Measurements from ENCODE around the gene LITAFD. TPM values are rescaled to one million over a fixed set of nuclear protein-coding genes. Genes with fewer than 3 reads are reported as not detected.

LITAFD gene
- polyA plus RNA-seq, 1 of the 3 experiments (the other 2 are of a cell fraction), result not detected

DNA sequence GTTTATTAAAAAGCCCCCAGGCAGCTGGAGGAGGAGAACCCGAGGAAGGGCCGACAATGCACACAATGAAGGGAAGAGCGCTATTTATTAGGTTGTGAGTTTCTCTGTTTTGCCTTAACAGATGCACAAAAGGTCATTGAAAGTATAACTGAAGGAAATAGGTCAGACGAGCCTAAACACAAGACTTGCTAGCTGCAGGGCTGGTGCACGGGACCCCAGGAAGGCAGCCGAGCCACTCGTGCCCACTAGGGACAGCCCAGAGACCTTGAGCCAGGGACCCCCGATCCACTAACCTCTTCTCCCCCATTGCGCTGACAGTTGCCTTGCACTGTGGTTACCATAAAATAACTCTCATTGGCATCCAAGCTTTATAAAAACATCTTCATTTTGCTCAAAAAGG, 11.3 kb downstream of the LITAFD start:
- CTCF ChIA-PET, result interaction anchor here (0.7 to 3.0 kb wide), 6 partner anchors 12 to 321 kb away, joined by 3 to 7 read pairs (median 4); no protein-coding TSS in a partner anchor
- no peak for DNase-seq
- no peak overlapping the region for H2AFZ ChIP-seq (ENCODE audit: low read depth)
- no peaks in the 10 kb centered on the region for H3K9me3 ChIP-seq
- 89% methylated on average over 9 of the region's 9 CpGs for WGBS (ENCODE audit: low lambda C conversion rate)
- TF ChIP-seq, protein P1, sequence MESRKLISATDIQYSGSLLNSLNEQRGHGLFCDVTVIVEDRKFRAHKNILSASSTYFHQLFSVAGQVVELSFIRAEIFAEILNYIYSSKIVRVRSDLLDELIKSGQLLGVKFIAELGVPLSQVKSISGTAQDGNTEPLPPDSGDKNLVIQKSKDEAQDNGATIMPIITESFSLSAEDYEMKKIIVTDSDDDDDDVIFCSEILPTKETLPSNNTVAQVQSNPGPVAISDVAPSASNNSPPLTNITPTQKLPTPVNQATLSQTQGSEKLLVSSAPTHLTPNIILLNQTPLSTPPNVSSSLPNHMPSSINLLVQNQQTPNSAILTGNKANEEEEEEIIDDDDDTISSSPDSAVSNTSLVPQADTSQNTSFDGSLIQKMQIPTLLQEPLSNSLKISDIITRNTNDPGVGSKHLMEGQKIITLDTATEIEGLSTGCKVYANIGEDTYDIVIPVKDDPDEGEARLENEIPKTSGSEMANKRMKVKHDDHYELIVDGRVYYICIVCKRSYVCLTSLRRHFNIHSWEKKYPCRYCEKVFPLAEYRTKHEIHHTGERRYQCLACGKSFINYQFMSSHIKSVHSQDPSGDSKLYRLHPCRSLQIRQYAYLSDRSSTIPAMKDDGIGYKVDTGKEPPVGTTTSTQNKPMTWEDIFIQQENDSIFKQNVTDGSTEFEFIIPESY (IDR thresholded peaks at IDR 0.05; ENCODE audit: borderline replicate concordance, low read depth), result no peak
- no peak for TF ChIP-seq GATA2 (CRISPR knock-in tag; IDR thresholded peaks at IDR 0.05)
- TF ChIP-seq ELF1 (IDR thresholded peaks at IDR 0.05), result no peak
- TF ChIP-seq RCOR1 (IDR thresholded peaks at IDR 0.05; ENCODE audit: low read length), result no peak
- TF ChIP-seq, protein P2, sequence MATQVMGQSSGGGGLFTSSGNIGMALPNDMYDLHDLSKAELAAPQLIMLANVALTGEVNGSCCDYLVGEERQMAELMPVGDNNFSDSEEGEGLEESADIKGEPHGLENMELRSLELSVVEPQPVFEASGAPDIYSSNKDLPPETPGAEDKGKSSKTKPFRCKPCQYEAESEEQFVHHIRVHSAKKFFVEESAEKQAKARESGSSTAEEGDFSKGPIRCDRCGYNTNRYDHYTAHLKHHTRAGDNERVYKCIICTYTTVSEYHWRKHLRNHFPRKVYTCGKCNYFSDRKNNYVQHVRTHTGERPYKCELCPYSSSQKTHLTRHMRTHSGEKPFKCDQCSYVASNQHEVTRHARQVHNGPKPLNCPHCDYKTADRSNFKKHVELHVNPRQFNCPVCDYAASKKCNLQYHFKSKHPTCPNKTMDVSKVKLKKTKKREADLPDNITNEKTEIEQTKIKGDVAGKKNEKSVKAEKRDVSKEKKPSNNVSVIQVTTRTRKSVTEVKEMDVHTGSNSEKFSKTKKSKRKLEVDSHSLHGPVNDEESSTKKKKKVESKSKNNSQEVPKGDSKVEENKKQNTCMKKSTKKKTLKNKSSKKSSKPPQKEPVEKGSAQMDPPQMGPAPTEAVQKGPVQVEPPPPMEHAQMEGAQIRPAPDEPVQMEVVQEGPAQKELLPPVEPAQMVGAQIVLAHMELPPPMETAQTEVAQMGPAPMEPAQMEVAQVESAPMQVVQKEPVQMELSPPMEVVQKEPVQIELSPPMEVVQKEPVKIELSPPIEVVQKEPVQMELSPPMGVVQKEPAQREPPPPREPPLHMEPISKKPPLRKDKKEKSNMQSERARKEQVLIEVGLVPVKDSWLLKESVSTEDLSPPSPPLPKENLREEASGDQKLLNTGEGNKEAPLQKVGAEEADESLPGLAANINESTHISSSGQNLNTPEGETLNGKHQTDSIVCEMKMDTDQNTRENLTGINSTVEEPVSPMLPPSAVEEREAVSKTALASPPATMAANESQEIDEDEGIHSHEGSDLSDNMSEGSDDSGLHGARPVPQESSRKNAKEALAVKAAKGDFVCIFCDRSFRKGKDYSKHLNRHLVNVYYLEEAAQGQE (IDR thresholded peaks at IDR 0.05; ENCODE audit: low read depth, low read length), result no peak
- TF ChIP-seq MXI1 (IDR thresholded peaks at IDR 0.05; ENCODE audit: low read depth, low read length), result no peak
- TF ChIP-seq, protein P3, sequence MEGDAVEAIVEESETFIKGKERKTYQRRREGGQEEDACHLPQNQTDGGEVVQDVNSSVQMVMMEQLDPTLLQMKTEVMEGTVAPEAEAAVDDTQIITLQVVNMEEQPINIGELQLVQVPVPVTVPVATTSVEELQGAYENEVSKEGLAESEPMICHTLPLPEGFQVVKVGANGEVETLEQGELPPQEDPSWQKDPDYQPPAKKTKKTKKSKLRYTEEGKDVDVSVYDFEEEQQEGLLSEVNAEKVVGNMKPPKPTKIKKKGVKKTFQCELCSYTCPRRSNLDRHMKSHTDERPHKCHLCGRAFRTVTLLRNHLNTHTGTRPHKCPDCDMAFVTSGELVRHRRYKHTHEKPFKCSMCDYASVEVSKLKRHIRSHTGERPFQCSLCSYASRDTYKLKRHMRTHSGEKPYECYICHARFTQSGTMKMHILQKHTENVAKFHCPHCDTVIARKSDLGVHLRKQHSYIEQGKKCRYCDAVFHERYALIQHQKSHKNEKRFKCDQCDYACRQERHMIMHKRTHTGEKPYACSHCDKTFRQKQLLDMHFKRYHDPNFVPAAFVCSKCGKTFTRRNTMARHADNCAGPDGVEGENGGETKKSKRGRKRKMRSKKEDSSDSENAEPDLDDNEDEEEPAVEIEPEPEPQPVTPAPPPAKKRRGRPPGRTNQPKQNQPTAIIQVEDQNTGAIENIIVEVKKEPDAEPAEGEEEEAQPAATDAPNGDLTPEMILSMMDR (IDR thresholded peaks at IDR 0.05), result no peak
- TF ChIP-seq JUND (IDR thresholded peaks at IDR 0.05), result no peak
- no peak for TF ChIP-seq SMC3 (IDR thresholded peaks at IDR 0.05; ENCODE audit: low read depth, low read length)
- no peak for TF ChIP-seq TAF1 (IDR thresholded peaks at IDR 0.05; ENCODE audit: borderline replicate concordance, low read depth, low read length)
- TF ChIP-seq CHD2 (IDR thresholded peaks at IDR 0.05; ENCODE audit: low read length, partially characterized antibody), result no peak
- TF ChIP-seq RXRA (IDR thresholded peaks at IDR 0.05; ENCODE audit: borderline replicate concordance, low read depth), result no peak
- no peak for TF ChIP-seq EP300 (IDR thresholded peaks at IDR 0.05; ENCODE audit: borderline replicate concordance in 1 of 2, low read depth in 1 of 2, low read length in 1 of 2)
- TF ChIP-seq, protein P4, sequence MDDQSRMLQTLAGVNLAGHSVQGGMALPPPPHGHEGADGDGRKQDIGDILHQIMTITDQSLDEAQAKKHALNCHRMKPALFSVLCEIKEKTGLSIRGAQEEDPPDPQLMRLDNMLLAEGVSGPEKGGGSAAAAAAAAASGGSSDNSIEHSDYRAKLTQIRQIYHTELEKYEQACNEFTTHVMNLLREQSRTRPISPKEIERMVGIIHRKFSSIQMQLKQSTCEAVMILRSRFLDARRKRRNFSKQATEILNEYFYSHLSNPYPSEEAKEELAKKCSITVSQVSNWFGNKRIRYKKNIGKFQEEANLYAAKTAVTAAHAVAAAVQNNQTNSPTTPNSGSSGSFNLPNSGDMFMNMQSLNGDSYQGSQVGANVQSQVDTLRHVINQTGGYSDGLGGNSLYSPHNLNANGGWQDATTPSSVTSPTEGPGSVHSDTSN (IDR thresholded peaks at IDR 0.05), result no peak
- peaks cover 38 to 84% of the 10 kb centered on the region in 2 experiments for H3K36me3 ChIP-seq (replicated peaks in 1 of 2; ENCODE audit: control insufficient read depth in 1 of 2, insufficient read depth in 2 of 2, low read length in 1 of 2)
- peak overlapping the region in 1 of 2 experiments; percentile 30; a peak in 1 of 4 replicates for H3K27ac ChIP-seq (ENCODE audit: low read depth in 2 of 2, low read length in 1 of 2)
- H3F3A ChIP-seq (replicated peaks; ENCODE audit: insufficient read depth), result peaks cover 5% of the 10 kb centered on the region
- H3K4me1 ChIP-seq (ENCODE audit: control insufficient read depth in 1 of 2, insufficient read depth in 2 of 2, low read depth in 1 of 2, low read length in 1 of 2), result peaks cover 0 to 15% of the 10 kb centered on the region in 2 experiments; a peak in 1 of 4 replicates
- no peaks in the 10 kb centered on the region for H3K9me2 ChIP-seq
- H3K4me3 ChIP-seq (ENCODE audit: low read depth in 2 of 2, low read length in 1 of 2), result no peak overlapping the region
- H3K79me2 ChIP-seq (ENCODE audit: insufficient read depth), result no peaks in the 10 kb centered on the region
- no peaks in the 10 kb centered on the region for H4K20me1 ChIP-seq (ENCODE audit: insufficient read depth)
- no peaks in the 10 kb centered on the region for H3K27me3 ChIP-seq (ENCODE audit: insufficient read depth)
- no peak overlapping the region for H3K4me2 ChIP-seq
- no peak overlapping the region for H3K9ac ChIP-seq
- POLR2A ChIA-PET, result no interaction called here
